ENCODE data around the gene CD6. TPM values are rescaled to one million over a fixed set of nuclear protein-coding genes. Genes with fewer than 3 reads are reported as not detected.

The CD6 gene, protein sequence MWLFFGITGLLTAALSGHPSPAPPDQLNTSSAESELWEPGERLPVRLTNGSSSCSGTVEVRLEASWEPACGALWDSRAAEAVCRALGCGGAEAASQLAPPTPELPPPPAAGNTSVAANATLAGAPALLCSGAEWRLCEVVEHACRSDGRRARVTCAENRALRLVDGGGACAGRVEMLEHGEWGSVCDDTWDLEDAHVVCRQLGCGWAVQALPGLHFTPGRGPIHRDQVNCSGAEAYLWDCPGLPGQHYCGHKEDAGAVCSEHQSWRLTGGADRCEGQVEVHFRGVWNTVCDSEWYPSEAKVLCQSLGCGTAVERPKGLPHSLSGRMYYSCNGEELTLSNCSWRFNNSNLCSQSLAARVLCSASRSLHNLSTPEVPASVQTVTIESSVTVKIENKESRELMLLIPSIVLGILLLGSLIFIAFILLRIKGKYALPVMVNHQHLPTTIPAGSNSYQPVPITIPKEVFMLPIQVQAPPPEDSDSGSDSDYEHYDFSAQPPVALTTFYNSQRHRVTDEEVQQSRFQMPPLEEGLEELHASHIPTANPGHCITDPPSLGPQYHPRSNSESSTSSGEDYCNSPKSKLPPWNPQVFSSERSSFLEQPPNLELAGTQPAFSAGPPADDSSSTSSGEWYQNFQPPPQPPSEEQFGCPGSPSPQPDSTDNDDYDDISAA
- total RNA-seq (1 to 10 TPM in 2 of 9 donors, under 1 TPM in 6, not detected in 1; 0.12 to 6.1 (median 0.40) TPM), polyA plus RNA-seq (under 1 TPM; 0.08 to 0.19 TPM)
- long read RNA-seq, donor 1, result 0 reads
- long read RNA-seq, donor 2, result 0 reads
- long read RNA-seq, donor 3, result 0 reads

DNA sequence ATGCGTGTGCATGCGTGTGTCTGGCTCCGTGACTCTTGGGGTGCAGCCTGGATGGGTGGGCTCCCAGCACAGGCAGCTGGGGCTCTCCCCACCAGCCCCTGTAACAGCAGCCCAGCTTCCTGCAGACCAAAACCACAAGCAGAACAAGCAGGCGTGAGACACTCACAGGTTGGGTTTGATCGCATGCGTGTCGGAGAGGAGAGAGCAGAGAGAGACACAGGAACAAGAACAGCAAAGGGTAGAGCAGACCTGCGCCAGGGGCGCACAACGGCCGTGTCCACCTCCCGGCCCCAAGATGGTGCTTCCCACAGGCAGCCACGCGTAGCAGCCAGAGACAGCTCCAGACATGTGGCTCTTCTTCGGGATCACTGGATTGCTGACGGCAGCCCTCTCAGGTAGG, at the start of gene CD6:
TSS of gene CD6 (plus strand) at position 161 of the 400 bp plus-strand sequence. CDS start at position 347, 186 bp downstream.
- WGBS, 4 donors, result 84 to 93% (median 90%) methylated on average over 16 of the region's 16 CpGs
- Histone ChIP-seq H3K27ac (peak within 1 kb of the TSS in 1 of 12 donors; percentile 76), H3K27me3 (no peaks in the 10 kb centered on the region), H3K4me3 (peak within 1 kb of the TSS in 2 of 12 donors; percentile 32 to 57), H3K4me1 (peaks cover 0 to 14% (median 0%) of the 10 kb centered on the region in 12 donors), H3K36me3 (no peaks in the 10 kb centered on the region), H3K9me3 (peaks cover 0 to 8% (median 0%) of the 10 kb centered on the region in 12 donors)
- ATAC-seq, result peak in 1 of 4 donors; percentile 19
- TF ChIP-seq, protein P1, sequence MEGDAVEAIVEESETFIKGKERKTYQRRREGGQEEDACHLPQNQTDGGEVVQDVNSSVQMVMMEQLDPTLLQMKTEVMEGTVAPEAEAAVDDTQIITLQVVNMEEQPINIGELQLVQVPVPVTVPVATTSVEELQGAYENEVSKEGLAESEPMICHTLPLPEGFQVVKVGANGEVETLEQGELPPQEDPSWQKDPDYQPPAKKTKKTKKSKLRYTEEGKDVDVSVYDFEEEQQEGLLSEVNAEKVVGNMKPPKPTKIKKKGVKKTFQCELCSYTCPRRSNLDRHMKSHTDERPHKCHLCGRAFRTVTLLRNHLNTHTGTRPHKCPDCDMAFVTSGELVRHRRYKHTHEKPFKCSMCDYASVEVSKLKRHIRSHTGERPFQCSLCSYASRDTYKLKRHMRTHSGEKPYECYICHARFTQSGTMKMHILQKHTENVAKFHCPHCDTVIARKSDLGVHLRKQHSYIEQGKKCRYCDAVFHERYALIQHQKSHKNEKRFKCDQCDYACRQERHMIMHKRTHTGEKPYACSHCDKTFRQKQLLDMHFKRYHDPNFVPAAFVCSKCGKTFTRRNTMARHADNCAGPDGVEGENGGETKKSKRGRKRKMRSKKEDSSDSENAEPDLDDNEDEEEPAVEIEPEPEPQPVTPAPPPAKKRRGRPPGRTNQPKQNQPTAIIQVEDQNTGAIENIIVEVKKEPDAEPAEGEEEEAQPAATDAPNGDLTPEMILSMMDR (IDR thresholded peaks at IDR 0.05), result no peak
- no peak for TF ChIP-seq POLR2A (IDR thresholded peaks at IDR 0.05)
- intact Hi-C loops (cut with DNase I), result loop anchor here in 6 of 10 donors (2.0 kb wide), 3 partner anchors 157 to 217 kb away; no protein-coding TSS in a partner anchor
- no peak for DNase-seq

DNA sequence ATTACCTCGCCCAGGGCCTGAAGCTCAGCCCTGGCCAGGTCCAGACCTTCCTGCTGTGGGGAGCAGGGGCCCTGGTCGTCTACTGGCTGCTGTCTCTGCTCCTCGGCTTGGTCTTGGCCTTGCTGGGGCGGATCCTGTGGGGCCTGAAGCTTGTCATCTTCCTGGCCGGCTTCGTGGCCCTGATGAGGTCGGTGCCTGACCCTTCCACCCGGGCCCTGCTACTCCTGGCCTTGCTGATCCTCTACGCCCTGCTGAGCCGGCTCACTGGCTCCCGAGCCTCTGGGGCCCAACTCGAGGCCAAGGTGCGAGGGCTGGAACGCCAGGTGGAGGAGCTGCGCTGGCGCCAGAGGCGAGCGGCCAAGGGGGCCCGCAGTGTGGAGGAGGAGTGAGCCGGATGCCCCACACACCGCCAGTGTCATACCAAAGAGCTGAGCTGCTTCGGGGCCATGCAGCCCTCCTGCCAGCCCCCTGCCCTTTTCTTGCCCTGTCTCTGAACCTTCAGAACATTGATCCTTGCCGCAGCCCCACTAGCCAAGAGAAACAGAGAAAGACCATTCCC, 49.6 kb upstream of the CD6 start:
- no peak for ATAC-seq
- TF ChIP-seq POLR2A (IDR thresholded peaks at IDR 0.05), result no peak
- TF ChIP-seq, protein P1 (IDR thresholded peaks at IDR 0.05), result no peak
- no peak for DNase-seq
- H3K27ac ChIP-seq, result no peak overlapping the region
- peaks cover 5 to 51% (median 36%) of the 10 kb centered on the region in 12 donors for H3K4me1 ChIP-seq
- peaks cover 0 to 34% (median 0%) of the 10 kb centered on the region in 9 donors for H3K27me3 ChIP-seq
- no peak overlapping the region for H3K4me3 ChIP-seq
- intact Hi-C loops (cut with DNase I), result loop anchor here in 2 of 10 donors (2.0 to 5.0 kb wide), 2 partner anchors 205 to 211 kb away; no protein-coding TSS in a partner anchor
- H3K36me3 ChIP-seq, result peaks cover 2 to 40% (median 35%) of the 10 kb centered on the region in 9 donors
- no peaks in the 10 kb centered on the region for H3K9me3 ChIP-seq
- WGBS, 4 donors, result 86 to 88% (median 87%) methylated on average over 20 to 23 of the region's 23 CpGs

DNA sequence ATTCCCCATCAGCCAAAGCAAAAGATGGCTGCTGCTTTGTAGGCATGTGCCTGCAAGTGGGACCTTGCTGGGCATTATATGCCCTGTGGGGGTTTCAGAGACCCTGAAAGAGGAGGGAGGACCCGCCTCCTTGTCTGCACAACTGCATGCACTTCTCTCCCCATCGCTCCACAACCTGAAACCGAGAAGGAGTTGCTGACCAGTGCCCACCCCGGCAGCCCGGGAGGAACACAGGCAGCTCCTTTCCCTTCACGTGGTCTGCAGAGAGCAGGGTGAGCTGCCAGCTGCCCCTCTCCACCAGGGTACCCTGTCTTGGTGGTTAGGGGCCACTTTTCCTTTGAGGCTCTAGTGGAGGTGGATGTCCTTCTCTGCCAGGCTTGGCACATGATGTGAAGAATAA, 48.6 kb upstream of the CD6 start:
- H3K4me3 ChIP-seq, result no peak overlapping the region
- ATAC-seq (no peak), DNase-seq (no peak)
- peaks cover 0 to 35% (median 0%) of the 10 kb centered on the region in 9 donors for H3K27me3 ChIP-seq
- TF ChIP-seq, protein P1 (IDR thresholded peaks at IDR 0.05), result no peak
- TF ChIP-seq POLR2A (IDR thresholded peaks at IDR 0.05), result no peak
- no peaks in the 10 kb centered on the region for H3K9me3 ChIP-seq
- H3K36me3 ChIP-seq, result peaks cover 2 to 40% (median 35%) of the 10 kb centered on the region in 9 donors
- H3K4me1 ChIP-seq, result peaks cover 5 to 44% (median 29%) of the 10 kb centered on the region in 12 donors
- intact Hi-C loops (cut with DNase I), result loop anchor here in 1 of 10 donors (5.0 kb wide), 1 partner anchor 204 kb away; no protein-coding TSS in a partner anchor
- H3K27ac ChIP-seq, result no peak overlapping the region
- 84 to 88% (median 86%) methylated on average over 6 of the region's 6 CpGs for WGBS, 4 donors

All from heart left ventricle (tissue), 16 donors.